WTC11 (cell line): ENCODE measurements around the gene CHST14. TPM values are rescaled to one million over a fixed set of nuclear protein-coding genes. Genes with fewer than 3 reads are reported as not detected.

Experiments used
- ATAC-seq: fragments of 200-7000 bp; cut with Tn5 transposase; 2 replicates; pipeline ENCODE4 v1.10.0; 2021; ENCODE audit warnings: mild to moderate bottlenecking, moderate library complexity
- CTCF ChIA-PET: fragments of 300-600 bp; sonication (Branson Sonifier 250); formaldehyde crosslinking; loops from one replicate; lab custom pipeline; 2021; ENCODE audit warnings: antibody characterized with exemption; lab: Charles Lee
- POLR2A ChIA-PET: fragments of 350-600 bp; sonication (Branson Sonifier 250); formaldehyde crosslinking; loops from one replicate; lab custom pipeline; 2021; ENCODE audit warnings: antibody characterized with exemption; lab: Charles Lee
- DNase-seq: peaks from one replicate; pipeline ENCODE4 v3.0.0; 2021; ENCODE audit warnings: low spot score
- H3K27ac Mint-ChIP-seq: 2 replicates; pipeline ENCODE4 v1.8.0; 2021; ENCODE audit warnings: mixed read lengths
- H3K27me3 Mint-ChIP-seq: 2 replicates; pipeline ENCODE4 v1.8.0; 2021; ENCODE audit warnings: low read depth, mild to moderate bottlenecking, moderate library complexity, mixed read lengths
- H3K36me3 Mint-ChIP-seq: 2 replicates; pipeline ENCODE4 v1.8.0; 2021; ENCODE audit warnings: mixed read lengths
- H3K4me1 Mint-ChIP-seq: 2 replicates; pipeline ENCODE4 v1.8.0; 2022; ENCODE audit warnings: mixed read lengths
- H3K4me3 Mint-ChIP-seq: 2 replicates; pipeline ENCODE4 v1.8.0; 2021; ENCODE audit warnings: mild to moderate bottlenecking, moderate library complexity, mixed read lengths
- H3K9me3 Mint-ChIP-seq: 2 replicates; pipeline ENCODE4 v1.8.0; 2021; ENCODE audit warnings: mixed read lengths
- ESRRA ChIP-seq: sonication (generic); formaldehyde crosslinking; IDR thresholded peaks from 2 replicates; pipeline ENCODE4 v1.8.1; 2022; ENCODE audit warnings: mild to moderate bottlenecking, missing genetic modification reagents, borderline replicate concordance
- FOXJ3 ChIP-seq: sonication (generic); formaldehyde crosslinking; IDR thresholded peaks from 2 replicates; pipeline ENCODE4 v1.9.0; 2021; ENCODE audit warnings: missing genetic modification reagents, mild to moderate bottlenecking, borderline replicate concordance
- FOXK1 ChIP-seq: sonication (generic); formaldehyde crosslinking; IDR thresholded peaks from 2 replicates; pipeline ENCODE4 v1.8.0; 2022; ENCODE audit warnings: mild to moderate bottlenecking, moderate library complexity, missing genetic modification reagents
- NFE2L1 ChIP-seq: sonication (generic); formaldehyde crosslinking; IDR thresholded peaks from 2 replicates; pipeline ENCODE4 v1.8.1; 2023; ENCODE audit warnings: missing genetic modification reagents
- NFYB ChIP-seq: sonication (generic); formaldehyde crosslinking; conservative IDR thresholded peaks from 2 replicates; pipeline ENCODE4 v1.8.0; 2022; ENCODE audit warnings: low read depth, missing genetic modification reagents
- TP53 ChIP-seq: sonication (generic); formaldehyde crosslinking; IDR thresholded peaks from 2 replicates; pipeline ENCODE4 v1.8.1; 2023; ENCODE audit warnings: mild to moderate bottlenecking, missing genetic modification reagents
- total RNA-seq: library from RNA; stranded (reverse); gene quantifications from 3 replicates; pipeline ENCODE4 v1.2.3, GENCODE V29; 2021
- TF ChIP-seq, protein P1 (sequence below): fragments of 250-450 bp; sonication (Bioruptor Pico); conservative IDR thresholded peaks from 2 replicates; pipeline ENCODE4 v1.9.0; 2021; ENCODE audit warnings: mild to moderate bottlenecking
- TF ChIP-seq, protein P2 (sequence below): sonication (generic); formaldehyde crosslinking; IDR thresholded peaks from 2 replicates; pipeline ENCODE4 v1.8.1; 2022; ENCODE audit warnings: low read depth, missing genetic modification reagents, borderline replicate concordance
- TF ChIP-seq, protein P3 (sequence below): sonication (generic); formaldehyde crosslinking; conservative IDR thresholded peaks from 2 replicates; pipeline ENCODE4 v1.8.1; 2022; ENCODE audit warnings: mild to moderate bottlenecking, missing genetic modification reagents
- TF ChIP-seq, protein P4 (sequence below): sonication (generic); formaldehyde crosslinking; IDR thresholded peaks from 2 replicates; pipeline ENCODE4 v1.8.1; 2023; ENCODE audit warnings: mild to moderate bottlenecking, missing genetic modification reagents
- TF ChIP-seq, protein P5 (sequence below): sonication (generic); formaldehyde crosslinking; IDR thresholded peaks from 2 replicates; pipeline ENCODE4 v1.8.0; 2022; ENCODE audit warnings: mild to moderate bottlenecking, missing genetic modification reagents
- TF ChIP-seq, protein P6 (sequence below): sonication (generic); formaldehyde crosslinking; IDR thresholded peaks from 2 replicates; pipeline ENCODE4 v1.8.1; 2023; ENCODE audit warnings: mild to moderate bottlenecking, moderate library complexity, missing genetic modification reagents
- TF ChIP-seq, protein P7 (sequence below): fragments of 250-450 bp; sonication (Bioruptor Pico); IDR thresholded peaks from 2 replicates; pipeline ENCODE4 v1.9.0; 2021; ENCODE audit warnings: mild to moderate bottlenecking

The CHST14 gene
- total RNA-seq, 1 experiment from 2014 or later: 21.3 TPM

DNA sequence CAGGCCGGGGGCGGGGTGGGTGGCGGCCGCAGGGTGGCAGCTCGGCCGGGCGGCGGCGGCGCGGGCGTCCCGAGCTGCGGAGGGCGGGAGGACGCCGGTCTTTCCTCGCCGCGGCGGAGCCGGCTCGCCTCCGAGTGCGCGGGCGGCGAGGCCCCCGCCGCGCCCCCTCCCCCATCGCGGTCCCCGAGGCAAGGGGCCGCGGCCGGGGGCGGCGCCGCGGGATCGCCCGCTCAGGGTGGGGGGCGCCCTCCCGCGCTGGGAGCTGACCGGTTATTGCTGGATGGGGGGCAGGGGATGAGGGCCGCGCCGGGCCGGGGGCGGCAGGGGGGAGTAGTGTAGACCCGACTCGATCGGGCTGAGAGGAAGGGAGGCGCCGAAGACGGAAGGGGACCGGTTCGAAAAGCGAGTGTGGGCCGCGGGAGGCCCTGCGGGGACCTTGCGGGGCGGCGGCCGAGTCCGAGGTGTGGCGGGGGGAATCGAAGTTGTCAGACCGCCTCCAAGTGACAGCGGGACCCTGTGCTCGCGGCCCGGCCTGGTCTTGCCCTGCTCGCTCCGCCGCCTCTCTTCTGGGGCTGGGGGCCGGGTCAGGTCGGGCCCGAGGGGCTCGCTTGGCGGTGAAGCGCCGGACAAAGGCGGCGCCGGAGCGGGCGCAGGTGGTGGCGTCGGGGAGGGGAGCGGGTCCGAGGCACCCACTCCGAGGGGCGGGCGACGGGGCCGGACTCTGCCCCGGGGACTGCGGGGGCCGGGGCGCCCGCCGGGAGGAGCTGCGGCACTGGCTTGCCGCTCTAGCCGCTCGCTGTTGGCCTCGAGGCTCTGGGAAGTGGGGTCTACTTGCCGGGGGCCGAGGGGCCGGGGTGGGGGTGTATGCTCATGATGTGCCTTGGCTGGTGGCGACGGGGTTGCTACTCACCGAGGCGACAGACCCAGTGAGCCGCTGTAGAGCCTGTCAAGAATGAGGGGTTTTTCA, 28.9 kb upstream of the CHST14 start (continued):
- TF ChIP-seq, protein P1, sequence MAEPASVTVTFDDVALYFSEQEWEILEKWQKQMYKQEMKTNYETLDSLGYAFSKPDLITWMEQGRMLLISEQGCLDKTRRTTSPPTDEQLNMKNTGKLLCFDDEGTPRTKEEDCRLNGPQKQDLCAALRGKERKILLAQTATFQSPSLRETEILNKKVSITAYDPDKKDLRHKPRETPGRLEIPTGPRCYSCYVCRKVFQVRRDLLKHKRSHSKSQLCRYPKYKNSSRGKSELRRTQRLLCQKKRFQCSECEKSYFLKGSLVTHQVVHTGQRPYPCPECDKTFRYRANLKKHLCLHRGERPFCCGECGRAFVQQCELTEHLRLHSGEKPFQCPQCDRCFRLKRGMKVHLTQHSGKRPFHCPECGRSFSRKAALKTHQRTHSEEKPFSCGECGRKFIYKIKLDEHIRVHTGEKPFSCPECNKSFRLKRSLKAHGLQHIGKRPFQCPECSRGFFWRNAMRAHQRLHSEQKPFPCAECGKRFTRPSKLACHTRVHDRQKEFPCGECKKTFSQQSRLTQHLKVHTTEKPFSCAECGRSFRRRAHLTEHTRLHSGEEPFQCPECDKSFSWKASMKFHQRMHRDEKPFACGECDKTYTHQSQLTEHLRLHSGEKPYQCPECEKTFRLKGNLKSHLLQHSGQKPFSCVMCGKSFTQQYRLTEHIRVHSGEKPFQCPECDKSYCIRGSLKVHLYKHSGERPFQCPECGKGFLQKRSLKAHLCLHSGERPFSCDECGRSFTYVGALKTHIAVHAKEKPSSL: no peak
- TF ChIP-seq TP53 (CRISPR knock-in tag) (no peak), ESRRA (CRISPR knock-in tag) (no peak), FOXK1 (no peak)
- TF ChIP-seq, protein P2, sequence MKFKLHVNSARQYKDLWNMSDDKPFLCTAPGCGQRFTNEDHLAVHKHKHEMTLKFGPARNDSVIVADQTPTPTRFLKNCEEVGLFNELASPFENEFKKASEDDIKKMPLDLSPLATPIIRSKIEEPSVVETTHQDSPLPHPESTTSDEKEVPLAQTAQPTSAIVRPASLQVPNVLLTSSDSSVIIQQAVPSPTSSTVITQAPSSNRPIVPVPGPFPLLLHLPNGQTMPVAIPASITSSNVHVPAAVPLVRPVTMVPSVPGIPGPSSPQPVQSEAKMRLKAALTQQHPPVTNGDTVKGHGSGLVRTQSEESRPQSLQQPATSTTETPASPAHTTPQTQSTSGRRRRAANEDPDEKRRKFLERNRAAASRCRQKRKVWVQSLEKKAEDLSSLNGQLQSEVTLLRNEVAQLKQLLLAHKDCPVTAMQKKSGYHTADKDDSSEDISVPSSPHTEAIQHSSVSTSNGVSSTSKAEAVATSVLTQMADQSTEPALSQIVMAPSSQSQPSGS (CRISPR knock-in tag): no peak
- TF ChIP-seq, protein P3, sequence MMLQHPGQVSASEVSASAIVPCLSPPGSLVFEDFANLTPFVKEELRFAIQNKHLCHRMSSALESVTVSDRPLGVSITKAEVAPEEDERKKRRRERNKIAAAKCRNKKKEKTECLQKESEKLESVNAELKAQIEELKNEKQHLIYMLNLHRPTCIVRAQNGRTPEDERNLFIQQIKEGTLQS (CRISPR knock-in tag): no peak

DNA sequence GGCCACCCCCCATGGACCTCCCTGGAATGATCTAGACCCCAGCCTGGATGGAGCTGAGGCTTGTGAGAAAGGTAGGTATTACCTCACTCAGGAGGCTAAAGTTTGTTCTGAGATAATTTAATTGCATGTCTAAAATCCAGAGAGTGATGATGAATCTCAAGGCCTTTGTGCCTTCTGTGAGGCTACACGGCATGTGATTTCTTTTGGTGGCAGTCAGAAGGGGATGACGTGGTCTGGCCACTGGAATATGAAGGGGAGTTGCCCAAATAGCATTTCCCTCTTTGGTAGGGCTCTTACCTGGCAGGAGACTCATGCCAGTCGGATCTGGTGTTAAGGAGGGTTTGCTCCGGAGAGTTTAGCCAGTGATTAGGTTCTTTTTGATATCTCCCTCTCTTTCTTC, 27.5 kb upstream of the CHST14 start:
- no peak for TF ChIP-seq NFYB (CRISPR knock-in tag)
- no peak for TF ChIP-seq NFE2L1 (CRISPR knock-in tag)
- TF ChIP-seq, protein P4, sequence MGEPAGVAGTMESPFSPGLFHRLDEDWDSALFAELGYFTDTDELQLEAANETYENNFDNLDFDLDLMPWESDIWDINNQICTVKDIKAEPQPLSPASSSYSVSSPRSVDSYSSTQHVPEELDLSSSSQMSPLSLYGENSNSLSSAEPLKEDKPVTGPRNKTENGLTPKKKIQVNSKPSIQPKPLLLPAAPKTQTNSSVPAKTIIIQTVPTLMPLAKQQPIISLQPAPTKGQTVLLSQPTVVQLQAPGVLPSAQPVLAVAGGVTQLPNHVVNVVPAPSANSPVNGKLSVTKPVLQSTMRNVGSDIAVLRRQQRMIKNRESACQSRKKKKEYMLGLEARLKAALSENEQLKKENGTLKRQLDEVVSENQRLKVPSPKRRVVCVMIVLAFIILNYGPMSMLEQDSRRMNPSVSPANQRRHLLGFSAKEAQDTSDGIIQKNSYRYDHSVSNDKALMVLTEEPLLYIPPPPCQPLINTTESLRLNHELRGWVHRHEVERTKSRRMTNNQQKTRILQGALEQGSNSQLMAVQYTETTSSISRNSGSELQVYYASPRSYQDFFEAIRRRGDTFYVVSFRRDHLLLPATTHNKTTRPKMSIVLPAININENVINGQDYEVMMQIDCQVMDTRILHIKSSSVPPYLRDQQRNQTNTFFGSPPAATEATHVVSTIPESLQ (CRISPR knock-in tag): no peak
- TF ChIP-seq, protein P5, sequence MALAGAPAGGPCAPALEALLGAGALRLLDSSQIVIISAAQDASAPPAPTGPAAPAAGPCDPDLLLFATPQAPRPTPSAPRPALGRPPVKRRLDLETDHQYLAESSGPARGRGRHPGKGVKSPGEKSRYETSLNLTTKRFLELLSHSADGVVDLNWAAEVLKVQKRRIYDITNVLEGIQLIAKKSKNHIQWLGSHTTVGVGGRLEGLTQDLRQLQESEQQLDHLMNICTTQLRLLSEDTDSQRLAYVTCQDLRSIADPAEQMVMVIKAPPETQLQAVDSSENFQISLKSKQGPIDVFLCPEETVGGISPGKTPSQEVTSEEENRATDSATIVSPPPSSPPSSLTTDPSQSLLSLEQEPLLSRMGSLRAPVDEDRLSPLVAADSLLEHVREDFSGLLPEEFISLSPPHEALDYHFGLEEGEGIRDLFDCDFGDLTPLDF: no peak
- TF ChIP-seq, protein P6, sequence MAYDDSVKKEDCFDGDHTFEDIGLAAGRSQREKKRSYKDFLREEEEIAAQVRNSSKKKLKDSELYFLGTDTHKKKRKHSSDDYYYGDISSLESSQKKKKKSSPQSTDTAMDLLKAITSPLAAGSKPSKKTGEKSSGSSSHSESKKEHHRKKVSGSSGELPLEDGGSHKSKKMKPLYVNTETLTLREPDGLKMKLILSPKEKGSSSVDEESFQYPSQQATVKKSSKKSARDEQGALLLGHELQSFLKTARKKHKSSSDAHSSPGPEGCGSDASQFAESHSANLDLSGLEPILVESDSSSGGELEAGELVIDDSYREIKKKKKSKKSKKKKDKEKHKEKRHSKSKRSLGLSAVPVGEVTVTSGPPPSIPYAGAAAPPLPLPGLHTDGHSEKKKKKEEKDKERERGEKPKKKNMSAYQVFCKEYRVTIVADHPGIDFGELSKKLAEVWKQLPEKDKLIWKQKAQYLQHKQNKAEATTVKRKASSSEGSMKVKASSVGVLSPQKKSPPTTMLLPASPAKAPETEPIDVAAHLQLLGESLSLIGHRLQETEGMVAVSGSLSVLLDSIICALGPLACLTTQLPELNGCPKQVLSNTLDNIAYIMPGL (CRISPR knock-in tag): no peak
- TF ChIP-seq, protein P7, sequence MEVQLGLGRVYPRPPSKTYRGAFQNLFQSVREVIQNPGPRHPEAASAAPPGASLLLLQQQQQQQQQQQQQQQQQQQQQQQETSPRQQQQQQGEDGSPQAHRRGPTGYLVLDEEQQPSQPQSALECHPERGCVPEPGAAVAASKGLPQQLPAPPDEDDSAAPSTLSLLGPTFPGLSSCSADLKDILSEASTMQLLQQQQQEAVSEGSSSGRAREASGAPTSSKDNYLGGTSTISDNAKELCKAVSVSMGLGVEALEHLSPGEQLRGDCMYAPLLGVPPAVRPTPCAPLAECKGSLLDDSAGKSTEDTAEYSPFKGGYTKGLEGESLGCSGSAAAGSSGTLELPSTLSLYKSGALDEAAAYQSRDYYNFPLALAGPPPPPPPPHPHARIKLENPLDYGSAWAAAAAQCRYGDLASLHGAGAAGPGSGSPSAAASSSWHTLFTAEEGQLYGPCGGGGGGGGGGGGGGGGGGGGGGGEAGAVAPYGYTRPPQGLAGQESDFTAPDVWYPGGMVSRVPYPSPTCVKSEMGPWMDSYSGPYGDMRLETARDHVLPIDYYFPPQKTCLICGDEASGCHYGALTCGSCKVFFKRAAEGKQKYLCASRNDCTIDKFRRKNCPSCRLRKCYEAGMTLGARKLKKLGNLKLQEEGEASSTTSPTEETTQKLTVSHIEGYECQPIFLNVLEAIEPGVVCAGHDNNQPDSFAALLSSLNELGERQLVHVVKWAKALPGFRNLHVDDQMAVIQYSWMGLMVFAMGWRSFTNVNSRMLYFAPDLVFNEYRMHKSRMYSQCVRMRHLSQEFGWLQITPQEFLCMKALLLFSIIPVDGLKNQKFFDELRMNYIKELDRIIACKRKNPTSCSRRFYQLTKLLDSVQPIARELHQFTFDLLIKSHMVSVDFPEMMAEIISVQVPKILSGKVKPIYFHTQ (CRISPR knock-in tag): no peak
- TF ChIP-seq FOXJ3: no peak
- TF ChIP-seq, all 79 proteins: peak for 0
- peaks cover 57% of the 10 kb centered on the region for H3K4me1 Mint-ChIP-seq
- H3K36me3 Mint-ChIP-seq: 0 out of 2 replicates have a peak, but pooled peaks cover 3% of the 10 kb centered on the region
- ChIA-PET CTCF (interaction anchor here (1.1 to 1.8 kb wide), 5 partner anchors 64 to 451 kb away, joined by 3 to 5 read pairs (median 4); partner anchors contain the start of gene VPS18), POLR2A (interaction anchor here (0.5 kb wide), 1 partner anchor 415 kb away, joined by 3 read pairs; no protein-coding TSS in a partner anchor)
- H3K4me3 Mint-ChIP-seq: peak overlapping the region; percentile 80
- H3K9me3 Mint-ChIP-seq: no peaks in the 10 kb centered on the region
- ATAC-seq: no peak
- peak overlapping the region; percentile 47 for H3K27ac Mint-ChIP-seq
- DNase-seq: no peak
- H3K27me3 Mint-ChIP-seq: no peaks in the 10 kb centered on the region
